HT1080 (cell line): Measurements from ENCODE around the gene GSX2. TPM values are rescaled to one million over a fixed set of nuclear protein-coding genes. Genes with fewer than 3 reads are reported as not detected.
"Not testable (repeated sequence)": the region's sequence is repeated elsewhere in the genome, so short reads cannot be mapped to it uniquely, and the experiment has no call there.

Source experiments
- DNase-seq: peaks from one replicate; pipeline ENCODE4 v3.0.0-alpha.2; 2015; ENCODE audit warnings: low read depth
- total RNA-seq: library from RNA; depleted of rRNA; stranded (reverse); fragments of >200 nt; shearing (Covaris generic); gene quantifications from 2 replicates; pipeline ENCODE4 v1.2.3, GENCODE V29; 2014

The GSX2 gene
- total RNA-seq, 1 experiment from 2014 or later = not detected

DNA sequence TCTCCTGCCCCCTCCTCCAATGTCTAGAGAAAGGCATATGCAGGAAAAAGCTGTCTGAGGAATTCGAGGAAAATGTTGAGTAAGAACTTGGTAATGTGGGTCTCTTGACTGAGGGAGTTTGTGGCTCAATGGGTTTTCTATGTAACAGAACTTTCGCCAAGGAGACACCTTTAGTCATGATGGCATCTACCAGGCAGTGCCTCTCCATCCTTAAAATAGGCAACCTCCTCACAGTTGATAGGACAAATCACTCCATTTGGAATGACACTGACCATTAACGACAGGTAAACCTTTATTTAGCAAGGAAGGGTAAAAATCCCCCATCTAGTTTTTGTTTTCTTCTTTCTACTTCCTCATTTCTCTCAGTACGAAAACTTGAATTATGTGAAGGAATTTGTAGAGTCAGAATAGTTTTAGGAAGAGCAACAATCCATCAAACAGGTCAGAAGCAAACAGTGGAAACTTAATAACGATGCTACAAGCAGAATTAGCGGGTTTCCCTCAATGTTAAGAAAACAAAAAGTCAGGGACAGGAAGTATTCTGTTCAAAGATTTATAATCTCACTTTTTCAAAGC lies 2.7 kb downstream of the GSX2 start:
- DNase-seq = peak; percentile 15

DNA sequence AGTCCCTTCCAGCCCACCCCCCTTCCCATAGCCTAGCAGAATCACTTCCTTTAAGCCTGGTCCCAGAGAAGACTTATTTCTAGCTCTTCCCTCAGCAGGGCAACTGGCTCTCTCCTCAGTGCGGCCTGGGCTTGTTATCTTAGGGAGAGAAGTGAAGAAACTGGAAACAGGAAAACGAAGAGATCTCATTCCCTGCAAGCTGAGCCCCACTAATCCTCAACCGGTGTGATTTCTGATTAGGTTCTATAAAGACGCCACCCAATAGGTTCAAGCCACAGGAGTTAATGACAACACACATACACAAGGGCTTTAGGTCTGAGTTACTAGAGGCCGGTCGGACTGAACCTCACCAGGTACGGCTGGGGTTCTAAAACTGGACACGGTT lies 3.2 kb downstream of the GSX2 start:
- DNase-seq = no peak

DNA sequence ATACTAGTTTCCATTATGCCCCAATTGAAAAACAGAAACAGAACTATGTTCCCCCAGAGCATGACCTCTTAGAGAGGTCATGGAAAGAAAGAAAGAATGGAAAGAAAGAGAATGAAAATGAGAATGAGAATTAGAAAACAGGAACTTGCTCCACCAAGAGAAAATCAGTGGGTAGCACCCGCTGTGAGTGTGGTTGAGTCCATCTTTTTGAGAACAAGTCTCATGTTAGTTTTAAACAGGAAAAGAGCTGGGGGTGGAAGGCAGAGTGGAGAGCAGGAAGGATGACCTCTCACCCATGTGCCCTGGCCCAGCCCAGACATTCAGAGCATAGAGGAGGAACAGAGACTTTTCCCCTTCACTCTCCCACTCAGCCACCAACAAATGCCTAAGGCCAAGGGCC lies 4.9 kb downstream of the GSX2 start:
- DNase-seq = no peak

DNA sequence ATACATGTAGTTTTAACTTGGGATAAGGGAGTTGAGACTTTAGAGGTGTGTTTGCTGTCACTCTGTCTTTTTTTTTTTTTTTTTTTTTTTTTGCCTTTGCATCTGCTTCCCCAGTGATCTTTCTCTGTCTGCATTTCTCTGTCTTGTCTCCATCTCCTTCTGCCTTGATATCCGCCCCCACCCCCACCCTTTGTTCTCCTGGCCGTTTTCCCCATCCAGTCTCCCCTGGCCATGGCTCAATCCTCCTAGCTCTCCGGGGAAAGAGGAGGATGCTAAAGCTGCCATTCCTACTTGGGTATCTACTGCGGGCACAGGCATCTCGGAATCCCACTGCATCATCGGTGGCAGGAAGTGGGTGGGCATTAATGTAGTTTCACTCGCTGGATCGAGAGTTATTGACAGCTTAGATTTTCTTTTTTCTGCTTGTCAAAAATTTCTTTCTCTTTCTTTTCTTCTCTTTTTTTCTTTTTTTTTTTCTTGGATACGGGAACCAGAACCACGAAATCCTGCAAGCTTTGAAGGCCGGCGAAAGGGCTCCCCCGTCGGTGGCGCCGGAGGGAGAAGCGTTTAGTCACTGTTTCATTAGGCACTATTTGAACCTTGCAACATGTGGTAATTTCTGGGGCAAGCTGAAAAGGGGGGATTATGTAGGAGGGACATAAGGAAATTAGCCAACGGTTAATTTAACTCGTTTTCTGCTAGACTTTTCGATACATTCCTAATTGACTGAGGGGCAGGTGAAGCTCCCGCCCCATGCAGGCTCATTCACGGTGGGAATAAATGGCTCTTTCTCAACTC lies 8.2 kb downstream of the GSX2 start:
- DNase-seq = no peak

DNA sequence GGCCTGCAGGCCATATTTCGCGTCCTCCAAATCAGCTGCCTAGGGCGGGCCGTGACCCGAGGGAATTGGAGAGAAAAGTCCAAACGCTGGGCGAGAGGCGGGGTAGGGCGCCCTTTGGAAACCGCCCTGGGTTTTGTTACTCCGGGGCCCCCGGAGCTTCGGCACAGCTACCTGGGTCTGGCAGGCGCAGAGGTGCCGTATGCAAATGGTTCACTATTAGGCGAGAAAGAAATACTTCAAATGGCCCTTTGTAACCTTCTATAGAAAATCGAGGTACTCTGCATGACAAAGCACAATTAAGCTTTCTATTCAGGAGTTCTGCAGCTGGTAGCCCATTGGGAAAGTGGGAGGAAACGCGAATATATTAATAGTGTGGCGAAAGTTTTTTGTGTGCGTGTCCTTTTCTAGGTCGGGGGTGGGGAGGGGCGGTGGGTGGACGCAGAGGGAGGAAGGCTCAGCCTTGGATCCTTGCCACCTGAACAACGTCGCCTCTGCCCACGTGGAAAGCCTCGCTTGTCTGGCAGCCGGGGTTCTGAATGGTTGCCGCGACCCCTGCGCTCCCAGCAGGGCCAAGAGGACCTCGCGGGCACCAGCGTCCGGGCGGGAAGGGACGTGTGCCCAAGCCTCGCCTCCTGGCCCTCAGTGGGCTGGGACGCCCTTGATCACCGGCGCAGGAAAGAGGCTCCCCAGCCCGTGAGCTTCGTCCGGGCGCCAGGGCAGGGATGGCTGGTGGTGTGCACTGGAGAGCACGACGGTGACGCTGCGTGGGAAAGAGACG lies 9.5 kb downstream of the GSX2 start:
- no peak for DNase-seq

DNA sequence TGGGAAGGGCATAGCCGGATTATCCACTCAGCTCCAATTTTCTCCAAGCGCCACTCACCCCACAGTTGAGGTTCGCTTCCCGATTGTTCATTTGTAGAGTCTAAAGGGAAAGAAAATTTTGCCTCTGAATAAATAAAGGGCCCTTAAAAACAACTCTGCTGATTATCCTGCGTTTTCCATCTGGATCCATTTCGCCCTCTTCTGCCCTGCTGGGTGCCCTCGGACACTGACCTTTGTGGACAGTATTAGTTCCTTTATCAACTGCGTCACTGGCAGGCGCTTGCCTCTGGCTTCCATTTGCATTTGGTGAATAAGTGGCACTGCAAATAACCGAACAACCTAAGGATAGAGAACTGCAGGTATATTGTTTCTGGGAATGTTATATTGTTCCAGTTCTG lies 10.1 kb downstream of the GSX2 start:
- no peak for DNase-seq

DNA sequence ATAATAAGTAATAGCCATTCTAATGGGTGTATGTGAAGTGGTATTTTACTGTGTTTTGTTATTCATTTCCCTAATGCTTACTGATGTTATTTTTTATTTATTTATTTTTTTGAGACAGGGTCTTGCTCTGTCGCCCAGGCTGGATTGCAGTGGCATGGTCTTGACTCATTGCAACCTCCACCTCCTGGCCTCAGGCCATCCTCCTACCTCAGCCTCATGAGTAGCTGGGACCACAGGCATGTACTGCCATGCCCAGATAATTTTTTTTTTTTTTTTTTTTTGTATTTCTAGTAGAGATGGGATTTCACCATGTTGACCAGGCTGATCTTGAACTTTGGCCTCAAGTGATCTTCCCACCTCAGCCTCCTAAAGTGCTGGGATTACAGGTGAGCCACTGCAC lies 13.2 kb downstream of the GSX2 start:
- DNase-seq = peak; percentile 44

DNA sequence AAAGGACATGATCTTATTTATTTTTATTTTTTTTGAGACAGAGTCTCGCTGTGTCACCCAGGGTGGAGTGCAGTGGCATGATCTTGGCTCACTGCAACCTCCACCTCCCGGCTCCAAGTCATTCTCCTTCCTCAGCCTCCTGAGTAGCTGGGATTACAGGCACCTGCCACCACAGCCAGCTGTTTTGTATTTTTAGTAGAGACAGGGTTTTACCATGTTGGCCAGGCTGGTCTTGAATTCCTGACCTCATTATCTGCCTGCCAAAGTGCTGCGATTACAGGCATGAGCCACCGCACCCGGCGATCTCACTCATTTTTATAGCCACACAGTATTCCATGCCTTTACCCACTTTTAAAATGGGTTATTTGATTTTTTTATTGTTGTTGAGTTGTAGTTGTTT lies 16.3 kb downstream of the GSX2 start:
- DNase-seq = not testable (repeated sequence)

DNA sequence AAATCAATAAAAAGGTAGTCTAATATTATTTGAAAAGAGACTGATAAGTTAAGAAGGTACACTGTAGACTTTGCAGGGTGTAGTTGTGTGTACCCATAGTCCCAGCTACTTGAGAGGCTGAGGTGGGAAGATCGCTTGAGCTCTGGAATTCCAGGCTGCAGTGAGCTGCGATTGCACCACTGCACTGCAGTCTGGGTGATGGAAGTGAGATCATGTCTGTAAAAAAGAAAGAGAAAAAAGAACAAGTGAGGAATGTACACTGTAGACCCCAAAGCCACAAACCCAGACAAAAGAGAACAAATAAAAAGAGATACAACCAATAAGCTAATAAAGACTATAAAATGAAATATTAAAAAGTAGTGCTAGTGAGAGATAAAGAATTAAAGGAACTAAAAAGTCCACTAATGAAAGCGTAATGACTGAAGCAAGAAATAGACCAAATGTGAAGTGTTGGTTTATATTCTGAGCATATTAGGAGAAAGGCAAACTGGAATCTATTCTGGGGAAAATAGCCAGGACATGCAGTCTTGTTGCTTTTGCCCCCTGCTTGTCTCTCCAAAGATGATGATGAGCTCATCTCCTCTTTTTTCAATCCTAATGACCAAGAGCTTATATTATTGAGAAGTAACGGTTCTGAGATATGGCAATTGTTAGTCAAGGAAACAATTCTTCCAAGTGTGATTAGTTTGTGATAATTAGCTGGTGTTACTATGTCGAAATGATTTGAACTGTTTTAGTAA lies 19.1 kb downstream of the GSX2 start:
- DNase-seq = peak; percentile 11

DNA sequence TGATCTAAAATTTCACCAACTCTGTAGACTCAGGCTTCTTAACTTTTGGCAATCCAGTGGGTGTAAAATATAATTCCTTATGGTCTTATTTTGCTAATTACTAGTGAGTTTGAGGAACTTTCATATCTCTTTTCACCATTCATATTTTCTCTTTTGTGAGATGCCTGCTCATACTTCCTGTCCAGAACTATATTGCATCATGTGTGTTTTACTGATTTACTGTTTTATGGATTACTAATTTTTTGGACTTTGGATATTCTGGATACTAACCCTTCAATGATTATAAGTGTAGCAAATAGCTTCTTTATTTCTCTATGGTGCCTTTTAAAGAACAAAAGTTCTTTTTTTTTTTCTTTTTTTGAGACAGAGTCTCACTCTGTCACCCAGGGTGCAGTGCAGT lies 20.6 kb downstream of the GSX2 start:
- DNase-seq = no peak

DNA sequence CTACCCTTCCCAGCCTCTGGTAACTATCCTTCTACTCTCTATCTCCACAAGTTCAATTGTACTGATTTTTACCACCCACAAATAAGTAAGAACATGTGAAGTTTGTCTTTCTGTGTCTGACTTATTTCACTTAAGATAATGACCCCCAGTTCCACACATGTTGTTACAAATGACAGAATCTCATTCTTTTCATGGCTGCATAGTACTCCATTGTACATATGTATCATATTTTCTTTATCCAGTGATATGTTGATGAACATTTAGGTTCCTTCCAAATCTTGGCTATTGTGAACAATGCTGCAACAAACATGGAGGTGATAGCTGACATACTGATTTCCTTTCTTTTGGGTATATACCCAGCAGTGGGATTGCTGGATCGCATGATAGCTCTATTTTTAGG lies 27.7 kb downstream of the GSX2 start:
- DNase-seq = no peak

DNA sequence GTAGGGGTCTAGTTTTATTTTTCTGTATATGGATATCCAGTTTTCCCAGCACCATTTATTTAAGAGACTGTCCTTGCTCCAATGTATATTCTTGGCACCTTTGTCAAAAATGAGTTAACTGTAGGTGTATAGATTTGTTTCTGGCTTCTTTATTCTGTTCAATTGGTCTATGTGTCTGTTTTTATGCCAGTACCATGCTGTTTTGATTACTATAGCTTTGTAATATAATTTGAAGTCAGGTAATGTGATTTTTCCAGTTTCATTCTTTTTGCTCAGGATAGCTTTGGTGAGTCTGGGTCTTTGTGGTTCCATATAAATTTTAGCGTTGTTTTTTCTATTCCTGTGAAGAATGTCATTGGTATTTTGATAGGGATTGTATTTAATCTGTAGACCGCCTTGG lies 28.7 kb downstream of the GSX2 start:
- not testable (repeated sequence) for DNase-seq

DNA sequence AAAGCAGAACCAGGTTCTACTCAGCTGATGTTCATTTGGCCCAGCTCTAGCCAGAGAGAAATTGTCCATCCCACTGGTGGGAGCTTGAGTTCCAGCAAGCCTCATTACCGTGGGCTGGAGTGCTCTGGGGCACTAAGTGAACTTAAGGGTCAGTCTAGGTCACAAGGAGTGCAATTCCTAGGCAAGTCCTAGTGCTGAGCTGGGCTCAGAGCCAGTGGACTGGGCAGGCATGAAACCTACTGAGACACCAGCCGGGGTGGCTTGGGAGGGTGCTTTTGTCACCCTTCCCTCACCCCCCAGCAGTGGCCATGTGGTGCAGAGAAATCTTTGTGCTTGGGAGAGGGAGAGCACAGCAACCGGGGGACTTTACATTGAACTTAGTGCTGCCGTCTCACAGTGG lies 39.4 kb downstream of the GSX2 start:
- DNase-seq = no peak

DNA sequence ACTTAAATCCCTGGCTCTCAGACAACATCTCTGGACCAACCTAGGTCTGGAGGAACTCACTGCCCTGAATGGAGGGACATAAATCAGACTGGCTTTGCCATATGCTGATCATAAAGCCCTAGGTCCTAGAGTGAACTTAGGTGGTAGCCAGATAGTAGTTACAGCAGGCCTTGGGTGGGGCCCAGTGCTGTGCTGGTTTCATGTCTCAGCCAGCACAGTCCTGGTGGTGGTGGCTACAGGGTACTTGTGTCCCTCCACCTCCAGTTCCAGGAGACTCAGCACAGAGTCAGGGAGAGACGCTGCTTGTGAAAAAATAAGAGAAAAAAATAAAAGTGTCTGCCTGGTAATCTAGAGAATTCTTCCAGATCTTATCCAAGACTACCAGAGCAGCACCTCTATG lies 40.3 kb downstream of the GSX2 start:
- DNase-seq = no peak

DNA sequence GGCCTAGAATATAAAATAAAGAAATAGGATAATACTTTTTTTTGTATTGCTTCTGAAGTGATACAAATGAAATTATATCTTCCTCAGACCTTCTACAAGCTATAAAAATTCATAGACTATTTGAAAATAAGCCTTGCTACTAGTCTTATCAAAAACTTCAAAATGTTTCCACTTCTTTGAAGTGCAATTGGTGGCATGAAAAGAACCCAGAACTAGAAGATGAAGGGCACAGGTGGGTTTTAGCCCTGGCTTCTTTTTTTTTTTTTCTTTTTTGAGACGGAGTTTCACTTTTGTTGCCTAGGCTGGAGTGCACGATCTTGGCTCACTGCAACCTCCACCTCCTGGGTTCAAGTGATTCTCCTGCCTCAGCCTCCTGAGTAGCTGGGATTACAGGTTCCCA lies 44.2 kb downstream of the GSX2 start:
- DNase-seq = no peak

DNA sequence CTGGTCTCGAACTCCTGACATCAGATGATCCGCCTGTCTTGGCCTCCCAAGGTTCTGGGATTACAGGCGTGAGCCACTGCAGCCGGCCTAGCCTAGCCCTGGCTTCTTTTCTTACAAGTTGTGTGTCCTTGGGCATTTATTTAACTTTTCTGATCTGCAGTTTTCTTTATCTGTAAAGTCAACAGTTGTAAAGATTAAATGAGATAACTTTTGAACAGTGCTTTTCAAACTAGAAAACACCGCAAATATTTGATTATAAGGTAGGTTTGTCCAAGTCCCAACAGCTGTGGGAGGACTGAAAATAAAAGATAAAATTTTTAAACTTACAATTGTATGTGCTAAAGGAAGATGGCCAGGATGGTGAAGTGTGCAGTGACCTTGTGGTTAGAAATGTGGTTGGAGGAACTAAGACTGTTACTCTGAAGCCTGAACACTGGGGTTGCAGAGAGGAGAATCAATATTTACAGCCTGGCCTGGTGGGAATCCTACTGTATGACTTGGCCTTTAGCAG lies 44.8 kb downstream of the GSX2 start:
- DNase-seq = peak; percentile 32

DNA sequence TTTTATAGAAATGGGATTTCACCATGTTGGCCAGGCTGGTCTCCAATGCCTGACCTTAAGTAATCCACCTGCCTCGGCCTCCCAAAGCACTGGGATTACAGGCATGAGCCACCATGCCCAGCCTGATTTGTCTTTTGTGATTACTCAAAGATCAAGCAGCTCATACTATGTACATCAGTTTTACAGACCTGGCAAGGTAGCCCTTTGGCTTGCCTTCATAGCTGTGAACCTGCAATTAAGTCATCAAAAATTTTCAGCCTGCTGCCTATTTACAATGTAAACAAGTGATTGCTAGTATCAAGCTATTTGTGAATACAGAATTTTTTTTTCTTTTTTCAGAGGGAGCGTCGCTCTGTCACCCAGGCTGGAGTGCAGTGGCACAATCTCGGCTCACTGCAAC lies 46.2 kb downstream of the GSX2 start:
- DNase-seq = no peak

DNA sequence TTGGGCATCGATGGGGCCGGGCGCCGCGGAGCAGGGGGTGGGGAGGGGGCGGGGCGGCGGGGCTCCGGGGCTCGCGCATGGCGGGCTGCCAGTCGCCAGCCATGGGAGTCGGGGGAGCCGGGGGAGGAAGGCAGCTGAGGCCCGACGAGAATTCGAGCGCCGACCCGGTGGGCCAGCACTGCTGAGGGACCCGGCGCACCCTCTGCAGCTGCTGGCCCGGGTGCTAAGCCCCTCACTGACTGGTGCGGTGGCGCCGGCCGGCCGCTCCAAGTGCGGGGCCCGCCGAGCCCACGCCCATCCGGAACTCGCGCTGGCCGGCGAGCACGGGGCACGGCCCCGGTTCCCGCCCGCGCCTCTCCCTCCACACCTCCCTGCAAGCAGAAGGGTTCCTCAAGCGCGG lies 49.4 kb downstream of the GSX2 start:
- no peak for DNase-seq
